Germinal center (tissue), 1 donor: ENCODE measurements around the gene COL6A3.

Source experiments
- DNase-seq: peaks from one replicate; pipeline ENCODE4 v3.0.0; 2012; ENCODE audit warnings: mixed read lengths, low spot score

The COL6A3 gene

DNA sequence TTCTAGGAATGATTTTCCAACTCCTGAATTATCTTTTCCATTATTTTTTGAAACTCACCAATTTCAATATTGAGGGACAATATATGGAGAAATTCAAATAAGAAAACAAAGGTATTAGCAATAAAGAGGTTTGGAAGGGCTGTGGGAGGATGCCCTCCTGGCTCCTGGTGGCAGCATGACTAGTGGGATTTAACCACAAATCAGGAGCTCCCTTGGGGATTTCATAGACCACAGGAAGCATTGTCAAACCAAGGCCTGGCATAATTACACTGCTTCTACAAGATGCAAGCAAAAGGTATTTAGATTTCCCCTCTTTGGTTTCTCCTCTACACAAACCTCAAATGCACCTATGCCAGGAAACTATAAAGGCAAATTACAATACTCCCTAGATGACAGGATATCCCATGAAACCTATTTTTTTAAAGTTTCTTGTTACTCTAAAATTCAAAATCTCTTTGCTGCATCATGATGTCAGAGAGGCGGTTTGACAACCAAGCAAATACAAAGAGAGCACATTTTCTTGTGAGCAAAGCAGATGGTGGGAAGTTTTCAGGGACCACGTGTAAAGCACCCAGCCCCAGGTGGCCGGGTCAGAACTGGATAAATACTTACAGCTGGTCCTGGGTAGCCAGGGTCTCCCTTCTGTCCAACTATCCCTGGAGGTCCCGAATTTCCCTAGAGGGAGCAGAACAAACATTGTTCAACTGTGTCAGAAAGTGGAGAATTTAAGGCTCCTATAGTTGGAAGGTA, 67.9 kb downstream of the COL6A3 start:
- no peak for DNase-seq

DNA sequence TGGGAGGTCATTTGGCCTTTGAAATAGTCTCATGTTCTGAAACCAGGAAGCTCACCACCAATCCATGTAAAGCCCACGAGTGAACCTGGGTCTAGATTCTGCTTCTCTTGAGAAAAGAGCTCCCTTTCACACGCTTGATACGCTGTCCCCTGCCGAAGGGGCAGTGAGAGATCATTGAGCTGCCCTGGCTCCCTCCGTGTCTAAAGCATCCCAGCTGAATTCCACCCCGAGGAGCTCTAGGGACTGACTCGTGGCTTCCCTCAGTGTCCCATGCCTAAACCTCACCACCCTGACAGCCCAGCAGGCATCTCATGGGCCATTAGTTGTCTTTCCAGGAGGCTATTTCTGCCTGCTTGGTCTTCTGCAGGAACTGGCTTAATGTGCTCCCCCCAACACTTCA, 68.6 kb downstream of the COL6A3 start:
- no peak for DNase-seq

DNA sequence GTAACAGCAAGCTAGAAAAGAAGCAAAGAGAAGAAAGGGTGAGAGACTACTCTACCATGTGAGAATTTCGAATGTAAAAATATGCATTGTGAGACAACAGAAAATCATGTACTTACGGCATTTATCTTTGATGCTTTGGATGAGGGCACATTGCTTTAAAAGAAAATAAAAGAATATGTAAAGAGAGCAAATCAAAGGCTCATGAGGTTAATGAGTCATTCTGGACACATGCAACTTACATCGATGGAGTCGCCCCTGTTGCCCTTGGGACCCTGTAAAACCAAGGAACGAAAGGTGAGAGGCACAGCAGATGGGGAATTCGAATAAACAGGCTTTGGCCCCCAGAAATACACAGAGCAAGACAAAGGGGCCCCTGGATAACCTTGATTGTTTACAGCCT, 69.0 kb downstream of the COL6A3 start:
- DNase-seq = no peak

DNA sequence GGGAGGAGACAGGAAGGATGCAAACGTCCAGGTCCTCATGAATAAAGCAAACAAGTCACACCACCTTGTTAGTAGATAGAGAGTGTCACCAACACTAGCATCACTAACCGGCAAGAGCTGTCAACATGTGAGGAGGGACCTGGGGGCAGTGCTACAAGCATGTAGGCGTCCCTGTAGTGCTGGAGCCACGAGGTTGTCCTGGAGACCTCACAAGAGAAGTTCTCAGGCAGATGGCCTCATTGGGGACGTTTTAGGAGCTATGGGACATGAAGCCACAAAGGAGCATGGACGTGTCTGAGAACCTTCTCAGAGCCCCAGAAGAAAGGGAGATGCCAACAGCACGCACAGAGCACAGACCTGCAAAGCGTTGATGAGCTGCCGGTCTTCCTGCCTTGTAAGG, 70.0 kb downstream of the COL6A3 start:
- DNase-seq = no peak

DNA sequence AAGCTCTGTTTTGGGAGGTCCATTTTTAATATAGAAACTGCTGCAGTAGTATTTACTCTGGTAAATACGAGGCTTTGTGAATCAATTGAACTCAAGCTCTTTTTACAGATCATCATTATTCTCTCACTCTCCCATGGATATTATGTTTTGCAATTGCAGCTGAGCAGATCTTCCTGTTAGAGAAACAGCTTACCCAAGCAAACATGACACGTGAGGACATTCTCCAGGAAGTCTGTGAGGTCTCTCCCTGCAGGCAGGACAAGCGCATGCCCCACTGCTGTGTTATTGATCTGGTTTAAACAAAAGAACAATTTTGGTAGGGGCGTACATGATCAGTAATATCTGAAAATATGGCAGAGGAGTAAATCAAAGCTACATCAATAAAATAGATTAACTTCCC, 72.1 kb downstream of the COL6A3 start:
- DNase-seq = no peak

DNA sequence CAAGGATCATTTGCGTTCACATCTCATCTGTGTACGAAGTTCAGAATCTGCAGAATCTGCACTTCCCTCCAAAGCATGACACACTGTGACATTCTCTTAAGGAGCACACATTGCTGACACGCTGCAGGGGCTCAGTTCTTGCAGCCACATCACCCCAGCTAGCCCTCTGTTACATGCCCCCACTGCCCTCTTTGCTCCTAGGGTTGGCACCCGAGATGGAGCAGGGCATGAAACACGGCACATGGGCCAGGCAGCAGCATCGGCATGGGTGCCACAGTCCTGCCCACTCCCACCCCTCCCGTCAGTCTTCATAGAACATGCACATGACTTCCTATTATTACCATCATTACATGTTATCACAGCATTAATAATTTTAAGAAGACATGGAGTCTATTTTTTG, 76.4 kb downstream of the COL6A3 start:
- no peak for DNase-seq

DNA sequence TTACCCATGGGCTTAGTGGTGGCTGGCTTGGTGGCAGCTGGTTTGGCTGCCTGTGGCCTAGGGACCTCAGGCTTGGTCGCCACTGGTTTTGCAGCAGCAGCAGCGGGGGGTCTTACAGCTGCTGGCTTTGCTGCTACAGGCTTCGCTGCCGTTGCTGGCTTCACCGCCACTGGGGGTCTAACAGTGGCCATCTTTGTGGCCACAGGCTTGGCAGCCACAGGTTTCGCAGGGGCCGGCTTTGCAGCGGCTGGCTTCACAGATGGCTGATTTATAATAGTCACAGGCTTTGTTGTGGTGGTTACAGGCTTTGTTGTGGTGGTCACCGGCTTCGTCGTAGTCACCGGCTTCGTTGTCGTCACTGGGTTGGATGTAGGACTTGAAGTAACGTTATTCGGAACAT, 77.8 kb downstream of the COL6A3 start:
- DNase-seq = no peak

DNA sequence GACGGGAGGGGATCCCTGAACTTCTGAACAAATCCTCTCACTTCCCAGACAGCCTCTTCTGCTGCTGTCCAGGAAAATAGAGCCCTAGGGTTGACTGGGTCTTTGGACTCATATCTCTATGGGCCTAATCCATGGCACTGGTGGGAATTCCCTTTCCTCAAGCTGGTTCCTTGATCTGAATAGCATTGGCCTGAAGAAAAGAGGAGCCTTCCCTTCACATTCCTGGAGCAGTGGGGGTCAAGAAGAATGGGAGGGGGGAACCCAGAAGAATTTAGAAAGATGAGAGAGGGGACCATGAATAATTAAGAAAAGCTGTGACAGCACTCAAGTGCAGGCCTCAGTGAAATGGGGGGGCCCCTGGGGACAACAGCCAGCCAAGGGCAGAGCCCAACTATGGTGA, 80.2 kb downstream of the COL6A3 start:
- no peak for DNase-seq

DNA sequence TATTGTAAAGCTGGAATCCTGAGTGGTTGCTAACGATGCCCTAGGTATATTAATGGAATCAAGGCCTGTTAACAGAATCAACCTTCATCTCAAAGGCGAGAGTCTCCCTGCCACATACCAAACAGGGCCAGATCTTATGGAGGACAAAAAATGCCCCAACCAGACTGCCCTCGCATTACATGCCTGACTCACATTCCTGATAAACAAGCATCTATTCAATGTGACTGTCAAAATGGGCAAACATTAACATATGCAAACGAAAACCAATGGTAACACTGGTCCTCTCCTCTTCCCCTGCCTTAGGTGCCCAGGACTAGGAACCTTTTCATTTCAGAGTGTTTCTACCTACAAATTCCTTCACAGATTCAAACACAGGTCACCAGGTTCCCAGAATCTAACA, 83.4 kb downstream of the COL6A3 start:
- no peak for DNase-seq

DNA sequence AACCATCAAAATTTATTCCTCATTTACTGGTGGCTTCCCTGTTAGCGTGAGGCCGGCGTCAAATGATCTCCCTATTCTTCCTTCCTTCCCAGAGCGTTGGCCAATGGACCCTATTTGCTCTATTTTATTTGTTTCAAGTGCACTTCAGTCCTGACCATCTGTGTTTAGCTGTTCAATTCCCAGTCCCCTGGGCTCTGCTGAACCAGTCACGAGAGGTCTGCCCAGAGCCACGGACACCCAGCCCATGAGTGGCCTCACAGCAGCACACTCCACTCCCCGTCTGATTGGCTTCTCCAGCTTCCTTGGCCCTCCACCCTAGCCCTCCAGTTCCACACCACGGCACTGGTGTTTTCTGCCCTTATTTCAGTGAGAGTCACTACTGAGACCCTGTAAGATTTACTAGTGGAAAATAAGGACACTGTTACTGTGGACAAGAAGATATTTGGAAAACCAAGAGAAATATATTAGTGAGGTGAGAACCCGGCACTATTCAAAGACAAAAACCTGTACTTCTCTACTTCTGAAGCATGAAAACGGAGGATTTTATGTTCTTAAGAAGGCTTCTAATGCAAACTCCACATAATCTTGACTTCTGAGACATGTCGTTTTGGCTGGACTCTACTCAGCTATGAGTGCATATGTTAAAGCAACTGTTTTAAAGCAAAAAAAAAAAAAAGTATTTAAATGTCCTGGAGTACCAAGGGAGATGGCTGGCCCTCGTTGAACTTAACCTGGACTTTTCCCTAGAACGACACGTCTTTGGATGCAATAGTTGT, 86.6 kb downstream of the COL6A3 start:
- no peak for DNase-seq

DNA sequence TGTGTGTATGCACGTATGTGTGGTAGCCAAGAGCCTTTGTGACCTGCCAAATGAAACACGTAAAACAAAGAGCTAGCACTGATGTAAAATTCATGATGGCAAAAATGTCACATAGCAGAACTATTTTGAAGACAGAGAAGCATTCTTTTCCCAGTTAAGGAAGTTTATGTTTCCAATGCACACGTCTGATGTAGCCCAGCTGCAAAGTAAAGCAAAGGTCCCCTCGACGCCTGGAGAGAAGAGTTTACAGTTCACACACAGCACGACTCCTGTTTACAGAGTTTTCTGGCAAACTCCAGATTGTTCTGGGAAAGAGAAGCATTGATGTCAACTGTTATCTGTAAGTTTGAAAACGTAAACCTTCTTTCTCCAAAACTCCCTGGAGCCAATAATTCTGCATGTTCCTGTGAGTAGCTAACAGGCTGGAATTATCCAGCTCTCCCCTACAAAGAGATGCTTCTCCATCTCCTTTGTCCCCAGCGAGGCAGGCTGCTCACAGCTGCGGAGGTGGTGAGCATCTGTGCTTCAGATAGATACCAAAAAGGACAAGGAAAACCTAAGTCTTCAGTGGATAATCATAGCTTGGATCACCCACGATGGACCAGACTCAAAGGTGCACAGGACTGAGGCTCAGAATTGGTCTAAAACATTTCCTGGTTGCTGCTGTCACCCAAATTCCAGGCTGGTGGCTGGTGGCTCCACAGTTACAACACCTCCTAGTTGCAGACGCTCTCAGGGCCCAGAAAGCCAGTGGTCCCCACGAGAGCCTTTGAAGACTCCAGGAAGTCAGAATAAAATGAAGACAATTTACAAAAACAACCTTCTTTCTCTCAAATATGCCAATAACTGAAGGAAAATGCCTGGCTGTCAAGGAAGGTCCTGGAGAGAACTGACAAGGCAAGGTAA, 87.4 kb downstream of the COL6A3 start:
- DNase-seq = no peak

DNA sequence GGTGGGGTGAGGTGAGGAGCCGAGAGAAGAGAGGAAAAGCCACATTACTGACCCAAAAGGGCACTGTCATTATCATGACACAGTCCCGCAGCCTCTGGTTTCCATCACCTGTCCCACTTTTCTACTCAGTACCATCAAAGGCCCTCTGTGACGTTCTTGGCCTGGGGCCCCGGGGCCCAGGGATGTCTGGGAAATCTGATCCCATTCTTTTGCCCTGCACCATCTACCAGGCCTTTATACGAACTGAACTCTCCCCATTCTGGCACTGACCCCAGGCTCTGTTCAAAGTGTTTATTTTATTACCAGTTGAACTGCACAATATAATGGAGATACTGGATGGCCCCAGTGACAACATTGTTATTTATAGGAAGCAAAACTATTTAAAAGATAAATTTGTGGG, 89.1 kb downstream of the COL6A3 start:
- DNase-seq = no peak

DNA sequence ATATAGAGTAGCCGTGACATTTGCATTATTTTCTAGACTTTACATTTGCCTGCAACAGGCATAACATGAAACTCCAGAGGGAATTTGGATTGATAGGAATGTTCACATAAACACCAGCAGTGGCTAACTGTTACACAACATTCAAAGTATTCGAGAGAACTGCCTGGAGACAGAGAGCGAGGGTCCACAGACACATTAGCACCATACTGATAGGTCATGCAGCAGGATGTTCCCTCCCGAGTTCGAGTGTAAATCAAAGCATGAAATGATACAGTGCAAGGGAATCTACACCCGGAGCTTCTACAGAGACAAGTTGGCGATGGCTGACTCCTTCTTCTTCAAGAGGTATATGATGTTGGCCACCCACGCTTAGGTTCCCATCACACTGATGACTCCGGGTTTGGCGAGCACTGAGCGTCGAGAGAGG, 89.5 kb downstream of the COL6A3 start:
- DNase-seq = no peak

DNA sequence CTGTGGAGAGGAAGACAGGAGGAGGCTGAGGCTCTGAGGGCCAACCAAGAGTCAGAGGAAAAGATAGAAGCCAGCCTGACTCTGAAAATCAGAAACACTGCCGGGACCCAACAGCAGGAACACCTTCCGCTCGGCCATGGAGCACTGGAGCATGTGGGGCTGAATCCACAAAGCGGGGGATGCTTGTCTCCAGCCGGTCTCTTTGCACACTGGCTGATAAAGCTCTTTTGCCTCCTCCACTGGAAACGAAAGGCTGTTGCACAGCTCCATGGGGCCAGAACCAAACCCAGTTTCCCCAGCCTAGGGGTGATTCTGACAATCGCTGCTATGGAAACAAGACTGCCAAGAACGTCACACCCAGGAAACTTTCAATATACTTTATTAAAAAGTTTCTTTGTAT, 90.3 kb downstream of the COL6A3 start:
- DNase-seq = no peak

DNA sequence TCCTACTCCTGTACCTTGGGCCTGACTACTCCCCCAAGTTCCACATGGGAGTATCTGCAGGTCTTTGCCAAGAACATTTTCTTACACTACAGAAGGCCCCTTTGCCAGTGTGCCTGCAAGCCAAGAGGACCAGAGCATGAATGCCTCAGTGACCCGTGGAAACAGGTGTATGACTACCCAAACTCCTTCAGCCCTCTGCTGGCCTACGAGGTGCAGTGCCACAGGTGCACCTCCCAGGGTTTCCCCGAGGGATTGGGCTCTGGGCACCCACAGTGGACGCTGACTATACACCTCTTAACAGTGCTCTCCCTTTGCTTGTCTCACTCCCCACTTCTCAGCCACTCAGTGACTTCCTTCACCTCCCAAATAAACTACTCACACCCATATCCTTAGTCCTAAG, 91.4 kb downstream of the COL6A3 start:
- no peak for DNase-seq

DNA sequence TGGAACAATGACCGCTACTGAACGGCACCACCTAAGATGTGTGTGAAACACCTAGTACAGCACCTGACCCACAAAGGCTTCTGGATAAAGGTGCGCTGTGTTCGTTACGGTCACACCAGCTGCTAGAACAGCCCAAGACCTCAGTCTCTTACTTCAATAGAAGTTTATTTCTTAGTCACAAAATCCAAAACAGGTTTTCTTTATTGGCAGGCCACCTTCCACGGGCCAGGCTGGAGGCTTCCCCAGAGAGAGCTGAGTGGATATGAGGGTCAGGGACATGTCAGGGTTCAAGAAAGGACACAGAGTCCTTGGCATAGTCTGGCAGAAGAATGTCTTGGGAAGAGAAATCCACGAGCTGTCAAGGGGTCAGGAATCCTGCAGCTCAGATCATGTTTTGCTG, 92.2 kb downstream of the COL6A3 start:
- DNase-seq = no peak

DNA sequence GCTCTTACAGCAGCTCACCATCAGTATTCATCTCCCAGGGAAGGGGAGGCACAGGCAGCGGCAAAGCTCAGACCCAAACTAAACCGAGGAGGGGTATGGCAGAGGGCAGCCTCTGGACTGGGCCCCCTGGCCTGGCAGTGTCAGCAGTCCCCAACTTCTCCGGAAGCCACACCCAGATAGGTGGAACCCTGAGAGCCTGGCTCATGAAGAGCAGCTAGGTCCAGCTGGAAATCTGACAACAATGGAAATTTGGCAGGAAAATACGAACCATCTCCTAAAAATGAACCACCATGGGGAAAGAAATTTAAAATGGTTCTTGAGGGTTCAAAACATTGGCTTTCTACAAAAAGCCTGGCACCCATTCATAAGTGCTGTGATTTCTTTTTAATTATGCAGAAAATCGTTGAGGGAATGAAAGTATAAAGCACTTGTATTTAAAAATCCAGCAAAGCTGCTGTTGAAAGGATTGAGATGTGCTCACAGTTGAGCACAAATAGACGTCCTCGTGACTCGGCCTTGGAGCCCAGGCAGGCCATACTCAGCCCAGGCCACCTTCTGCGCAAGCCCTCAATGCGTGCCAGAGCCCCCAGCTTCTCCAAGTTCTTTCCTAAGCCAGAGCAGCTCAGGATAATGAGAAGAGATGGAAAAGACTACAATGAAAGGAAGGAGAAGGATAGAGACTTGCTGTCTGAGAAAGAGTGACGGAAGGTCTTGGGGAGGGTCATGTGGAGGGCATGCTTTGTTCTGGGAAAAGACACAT, 93.0 kb downstream of the COL6A3 start:
- no peak for DNase-seq

DNA sequence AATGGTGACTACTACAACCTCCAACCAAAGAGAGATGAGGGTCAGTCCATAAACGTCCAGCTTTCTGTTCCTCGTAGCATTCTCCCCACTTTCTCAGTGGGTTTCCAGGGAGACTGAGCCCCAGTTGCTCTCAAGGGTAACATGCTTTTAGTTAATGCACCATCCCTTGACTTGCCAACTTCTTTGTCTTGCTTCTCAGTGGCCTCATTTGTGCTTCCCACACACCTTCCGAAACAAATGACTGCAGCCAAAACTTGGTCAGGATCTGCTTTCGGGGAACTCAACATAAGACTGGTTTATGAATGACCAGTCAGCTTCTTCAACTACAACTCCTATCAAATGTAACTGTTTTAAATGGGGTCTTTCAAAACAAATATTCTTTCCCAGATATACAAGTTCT, 94.1 kb downstream of the COL6A3 start:
- no peak for DNase-seq

DNA sequence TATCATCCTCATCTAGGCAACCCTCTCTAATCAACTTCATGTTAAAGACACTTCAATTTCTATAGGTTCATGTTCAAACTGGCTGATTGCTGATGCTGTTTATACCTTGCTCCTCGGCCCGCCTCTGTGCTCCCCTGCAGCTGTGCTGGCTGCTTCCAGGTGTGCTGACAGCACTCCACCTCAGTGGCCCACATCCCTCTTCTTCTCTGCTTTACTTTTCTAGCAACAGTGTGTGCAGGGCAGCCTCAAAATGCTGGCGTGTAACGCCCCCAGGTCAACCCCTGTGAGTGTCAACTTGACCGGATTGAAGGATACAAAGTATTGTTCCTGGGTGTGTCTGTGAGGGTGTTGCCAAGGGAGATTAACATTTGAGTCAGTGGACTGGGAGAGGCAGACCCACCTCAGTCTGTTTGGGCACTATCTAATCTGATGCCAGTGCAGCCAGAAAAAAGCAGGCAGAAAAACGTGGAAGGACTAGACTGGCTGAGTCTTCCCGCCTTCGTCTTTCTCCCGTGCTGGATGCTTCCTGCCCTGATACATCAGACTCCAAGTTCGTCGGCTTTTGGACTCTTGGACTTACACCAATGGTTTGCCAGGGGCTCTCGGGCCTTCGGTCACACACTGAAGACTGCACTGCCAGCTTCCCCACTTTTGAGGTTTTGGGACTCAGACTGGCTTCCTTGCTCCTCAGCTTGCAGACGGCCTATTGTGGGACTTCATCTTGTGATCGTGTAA, 94.7 kb downstream of the COL6A3 start:
- DNase-seq = no peak

DNA sequence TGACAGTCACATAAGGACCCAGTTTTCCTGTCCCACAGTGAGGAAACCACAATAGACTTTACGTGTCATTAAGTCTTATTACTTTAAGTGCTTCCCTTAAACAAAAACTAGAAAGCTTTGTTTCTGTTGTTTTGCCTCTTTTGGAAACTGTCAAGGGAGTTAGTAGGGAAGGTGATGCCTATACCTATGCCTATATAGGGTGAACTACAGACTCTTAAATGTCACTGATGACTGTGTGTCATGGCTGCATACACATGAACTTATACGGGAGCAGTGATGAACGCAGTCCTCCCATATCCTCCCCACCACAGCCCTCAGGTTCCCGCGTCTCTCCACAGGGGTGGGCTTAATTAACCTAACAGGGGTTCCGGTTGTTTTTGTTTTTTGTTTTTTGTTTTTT, 97.6 kb downstream of the COL6A3 start:
- no peak for DNase-seq

DNA sequence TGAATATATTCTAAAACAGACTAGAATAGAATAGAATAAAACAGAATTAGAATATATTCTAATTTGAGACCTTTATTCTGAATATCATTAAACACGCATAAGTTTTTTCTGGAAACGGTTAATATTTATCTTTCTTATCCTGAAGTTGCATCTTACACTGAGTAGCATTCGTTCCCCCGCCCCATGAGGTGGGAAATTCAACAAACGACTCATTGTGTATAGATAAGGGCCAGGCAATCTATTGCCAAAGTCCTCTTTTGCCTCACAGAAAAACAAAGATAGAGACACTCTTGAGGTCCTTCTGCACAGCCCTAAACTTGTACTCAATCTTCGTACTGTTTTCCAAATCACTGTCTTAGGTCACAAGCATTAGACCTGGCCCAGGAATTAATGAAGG, 98.1 kb downstream of the COL6A3 start:
- DNase-seq = no peak
